K562 (cell line): ENCODE results near the gene CNGB1. TPM values are rescaled to one million over a fixed set of nuclear protein-coding genes. Genes with fewer than 3 reads are reported as not detected.
A peak's percentile ranks its signal among the peaks of the same experiment; 100 is the strongest.

Source experiments
- CC2D1A ChIP-seq: fragments of 450-650 bp; IDR thresholded peaks from 2 replicates; pipeline ENCODE4 v1.6.1; 2017; ENCODE audit warnings: mild to moderate bottlenecking
- CCNT2 ChIP-seq: IDR thresholded peaks from 2 replicates; pipeline ENCODE4 v1.6.1; 2011; ENCODE audit warnings: borderline replicate concordance, low read depth, mild to moderate bottlenecking, moderate library complexity, mixed read lengths, low read length; ENCODE audit not compliant: insufficient read length; ENCODE audit errors: extremely low read depth
- CHD2 ChIP-seq: IDR thresholded peaks from 2 replicates; pipeline ENCODE4 v1.6.1; 2011; ENCODE audit warnings: low read depth, low read length
- DIDO1 ChIP-seq: fragments of 450-650 bp; IDR thresholded peaks from 2 replicates; pipeline ENCODE4 v1.6.1; 2016; ENCODE audit warnings: low read depth, missing biosample characterization, missing genetic modification characterization
- DPF2 ChIP-seq: fragments of 450-650 bp; IDR thresholded peaks from 2 replicates; pipeline ENCODE4 v1.6.1; 2016
- EP400 ChIP-seq: fragments of 450-650 bp; IDR thresholded peaks from 2 replicates; pipeline ENCODE4 v1.6.1; 2017; ENCODE audit warnings: antibody characterized with exemption, mild to moderate bottlenecking, moderate library complexity
- EWSR1 ChIP-seq: fragments of 450-650 bp; IDR thresholded peaks from 2 replicates; pipeline ENCODE4 v1.6.1; 2018; ENCODE audit warnings: borderline replicate concordance, mild to moderate bottlenecking, low read depth, moderate library complexity; ENCODE audit not compliant: partially characterized antibody
- IFI16 ChIP-seq: fragments of 250-450 bp; sonication (Bioruptor Pico); IDR thresholded peaks from 2 replicates; pipeline ENCODE4 v2.1.2; 2022; ENCODE audit warnings: mild to moderate bottlenecking, inconsistent platforms
- KDM1A ChIP-seq, 2 experiments: fragments of 450-650 bp; IDR thresholded peaks; 2 replicates each; pipeline ENCODE4 v1.6.1; 2016; ENCODE audit warnings: mild to moderate bottlenecking in 2 of 2
- L3MBTL2 ChIP-seq: fragments of 450-650 bp; IDR thresholded peaks from 2 replicates; pipeline ENCODE4 v1.6.1; 2016; ENCODE audit warnings: mild to moderate bottlenecking, moderate library complexity
- MCM2 ChIP-seq: fragments of 450-650 bp; IDR thresholded peaks from 2 replicates; pipeline ENCODE4 v1.6.1; 2017; ENCODE audit warnings: low read depth, mild to moderate bottlenecking
- NFXL1 ChIP-seq: fragments of 450-650 bp; formaldehyde crosslinking; IDR thresholded peaks from 2 replicates; pipeline ENCODE4 v1.4.0; 2021; ENCODE audit warnings: mild to moderate bottlenecking
- RFX7 ChIP-seq: fragments of 250-450 bp; sonication (Bioruptor Pico); IDR thresholded peaks from 2 replicates; pipeline ENCODE4 v1.5.1; 2021; ENCODE audit warnings: mild to moderate bottlenecking
- SRSF9 ChIP-seq: fragments of 200-400 bp; formaldehyde crosslinking; IDR thresholded peaks from 2 replicates; pipeline ENCODE4 v1.6.1; 2017; ENCODE audit warnings: low read depth, low read length, borderline replicate concordance
- XRCC5 ChIP-seq: fragments of 200-400 bp; formaldehyde crosslinking; IDR thresholded peaks from 2 replicates; pipeline ENCODE4 v1.6.1; 2017; ENCODE audit warnings: low read depth, mild to moderate bottlenecking, low read length
- ZNF134 ChIP-seq: fragments of 250-450 bp; sonication (Bioruptor Pico); conservative IDR thresholded peaks from 2 replicates; pipeline ENCODE4 v1.4.0; 2020
- ZNF445 ChIP-seq: fragments of 250-450 bp; sonication (Bioruptor Pico); IDR thresholded peaks from 2 replicates; pipeline ENCODE4 v1.4.0; 2020; ENCODE audit warnings: low read depth, mild to moderate bottlenecking, moderate library complexity
- ZNF551 ChIP-seq: fragments of 250-450 bp; sonication (Bioruptor Pico); IDR thresholded peaks from 2 replicates; pipeline ENCODE4 v1.5.0; 2021; ENCODE audit warnings: mild to moderate bottlenecking, moderate library complexity
- ZNF764 ChIP-seq: fragments of 250-450 bp; sonication (Bioruptor Pico); IDR thresholded peaks from 2 replicates; pipeline ENCODE4 v1.4.0; 2020; ENCODE audit warnings: low read depth, mild to moderate bottlenecking, moderate library complexity
- polyA plus RNA-seq, 8 experiments: library from polyadenylated mRNA; depleted of rRNA in 4 of 8; stranded (reverse) in 5 of 8; unstranded in 3 of 8; fragments of >200 nt; fragmentation: Nextera tagmentation in 2 of 8; fragmentation: Illumina TruSeq in 1 of 8; extraction: Ambion mirVana in 2 of 8; extraction: Trizol in 1 of 8; gene quantifications; 2 replicates each; pipeline versions ENCODE4 v1.2.1 to v1.2.3, GENCODE V29; 2011 to 2014; ENCODE audit warnings: inconsistent platforms in 1 of 8, missing spikeins in 1 of 8
- total RNA-seq, 7 experiments: library from RNA; depleted of rRNA in 6 of 7; stranded (reverse); fragments of >200 nt in 6 of 7; fragmentation: Illumina TruSeq in 2 of 7; extraction: Trizol in 2 of 7; gene quantifications; 2 replicates each; pipeline versions ENCODE4 v1.2.1 to v1.2.3, GENCODE V29; 2011 to 2021; ENCODE audit warnings: low replicate concordance in 1 of 7
- TF ChIP-seq, protein P1 (sequence below): IDR thresholded peaks from 2 replicates; pipeline ENCODE4 v1.6.1; 2016; ENCODE audit warnings: missing genetic modification characterization, missing compliant biosample characterization
- TF ChIP-seq, protein P2 (sequence below): fragments of 450-650 bp; formaldehyde crosslinking; IDR thresholded peaks from 2 replicates; pipeline ENCODE4 v1.4.0; 2022; ENCODE audit warnings: missing genetic modification characterization
- TF ChIP-seq, protein P3 (sequence below): sonication (generic); formaldehyde crosslinking; IDR thresholded peaks from 2 replicates; pipeline ENCODE4 v1.8.0; 2023; ENCODE audit warnings: missing genetic modification reagents, mild to moderate bottlenecking, borderline replicate concordance

The CNGB1 gene
- total and polyA plus RNA-seq, 9 of the 15 experiments (the other 6 are each of a cell fraction or from before 2014, with no cell fraction given): not detected

DNA sequence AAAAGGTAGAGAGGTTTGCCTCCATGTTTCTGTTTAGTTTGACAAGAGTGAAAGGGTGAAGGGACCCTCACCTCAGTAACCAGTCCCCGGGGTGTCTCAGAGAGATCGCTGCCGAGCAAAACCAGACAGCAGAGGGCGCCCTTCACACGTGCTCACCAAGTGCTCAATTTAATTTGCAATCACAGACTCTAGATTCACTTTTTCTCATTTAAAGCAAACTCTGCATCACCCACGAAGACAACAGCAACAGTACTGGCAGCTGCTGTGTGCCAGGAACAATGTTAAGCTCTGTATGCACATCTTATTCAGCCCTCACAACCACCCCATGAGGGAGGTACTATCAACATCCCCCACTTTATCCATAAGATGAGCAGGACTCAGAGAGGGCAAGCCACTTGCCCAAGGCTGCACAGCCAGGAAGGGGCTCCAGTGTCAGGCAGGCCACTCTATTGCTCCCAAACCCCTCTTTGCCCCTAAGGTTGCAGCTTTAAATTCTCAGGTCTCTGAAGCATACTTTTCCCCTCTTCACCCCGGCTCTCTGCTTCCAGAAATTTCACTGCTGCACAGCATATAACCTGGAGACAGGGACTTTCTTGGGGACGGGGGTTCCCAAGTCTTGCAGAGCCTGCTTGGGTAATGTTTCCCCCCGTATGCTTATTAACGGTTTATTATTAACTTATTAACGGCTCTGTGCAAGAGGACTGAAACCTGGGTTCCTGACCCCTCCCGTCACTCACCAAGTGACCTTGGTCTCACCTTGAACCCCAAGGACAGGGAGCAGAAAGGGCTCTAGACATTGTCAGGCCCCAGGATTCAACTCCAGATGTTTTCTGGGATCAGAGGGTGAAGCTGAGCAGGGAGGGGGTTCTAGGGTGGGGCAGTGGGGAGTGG is 70.9 kb downstream of the CNGB1 start (continued):
- TF ChIP-seq, protein P1, sequence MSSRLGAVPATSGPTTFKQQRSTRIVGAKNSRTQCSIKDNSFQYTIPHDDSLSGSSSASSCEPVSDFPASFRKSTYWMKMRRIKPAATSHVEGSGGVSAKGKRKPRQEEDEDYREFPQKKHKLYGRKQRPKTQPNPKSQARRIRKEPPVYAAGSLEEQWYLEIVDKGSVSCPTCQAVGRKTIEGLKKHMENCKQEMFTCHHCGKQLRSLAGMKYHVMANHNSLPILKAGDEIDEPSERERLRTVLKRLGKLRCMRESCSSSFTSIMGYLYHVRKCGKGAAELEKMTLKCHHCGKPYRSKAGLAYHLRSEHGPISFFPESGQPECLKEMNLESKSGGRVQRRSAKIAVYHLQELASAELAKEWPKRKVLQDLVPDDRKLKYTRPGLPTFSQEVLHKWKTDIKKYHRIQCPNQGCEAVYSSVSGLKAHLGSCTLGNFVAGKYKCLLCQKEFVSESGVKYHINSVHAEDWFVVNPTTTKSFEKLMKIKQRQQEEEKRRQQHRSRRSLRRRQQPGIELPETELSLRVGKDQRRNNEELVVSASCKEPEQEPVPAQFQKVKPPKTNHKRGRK (tag): no peak
- TF ChIP-seq ZNF134 (CRISPR knock-in tag) (no peak), ZNF551 (CRISPR knock-in tag) (no peak), IFI16 (CRISPR knock-in tag) (no peak), CC2D1A (peak; percentile 57), RFX7 (CRISPR knock-in tag) (no peak), L3MBTL2 (no peak; the same call in 1 of the 2 replicates), SRSF9 (no peak), DIDO1 (tag) (no peak), CCNT2 (no peak), EP400 (no peak), ZNF445 (CRISPR knock-in tag) (no peak), ZNF764 (CRISPR knock-in tag) (no peak), DPF2 (no peak), MCM2 (no peak), NFXL1 (CRISPR knock-in tag) (no peak), KDM1A (IDR thresholded peaks at IDR 0.05) (peak; percentile 88 to 93), EWSR1 (no peak), CHD2 (no peak), XRCC5 (no peak)
- TF ChIP-seq, protein P2, sequence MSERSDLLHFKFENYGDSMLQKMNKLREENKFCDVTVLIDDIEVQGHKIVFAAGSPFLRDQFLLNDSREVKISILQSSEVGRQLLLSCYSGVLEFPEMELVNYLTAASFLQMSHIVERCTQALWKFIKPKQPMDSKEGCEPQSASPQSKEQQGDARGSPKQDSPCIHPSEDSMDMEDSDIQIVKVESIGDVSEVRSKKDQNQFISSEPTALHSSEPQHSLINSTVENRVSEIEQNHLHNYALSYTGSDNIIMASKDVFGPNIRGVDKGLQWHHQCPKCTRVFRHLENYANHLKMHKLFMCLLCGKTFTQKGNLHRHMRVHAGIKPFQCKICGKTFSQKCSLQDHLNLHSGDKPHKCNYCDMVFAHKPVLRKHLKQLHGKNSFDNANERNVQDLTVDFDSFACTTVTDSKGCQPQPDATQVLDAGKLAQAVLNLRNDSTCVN (CRISPR knock-in tag): no peak
- TF ChIP-seq, protein P3, sequence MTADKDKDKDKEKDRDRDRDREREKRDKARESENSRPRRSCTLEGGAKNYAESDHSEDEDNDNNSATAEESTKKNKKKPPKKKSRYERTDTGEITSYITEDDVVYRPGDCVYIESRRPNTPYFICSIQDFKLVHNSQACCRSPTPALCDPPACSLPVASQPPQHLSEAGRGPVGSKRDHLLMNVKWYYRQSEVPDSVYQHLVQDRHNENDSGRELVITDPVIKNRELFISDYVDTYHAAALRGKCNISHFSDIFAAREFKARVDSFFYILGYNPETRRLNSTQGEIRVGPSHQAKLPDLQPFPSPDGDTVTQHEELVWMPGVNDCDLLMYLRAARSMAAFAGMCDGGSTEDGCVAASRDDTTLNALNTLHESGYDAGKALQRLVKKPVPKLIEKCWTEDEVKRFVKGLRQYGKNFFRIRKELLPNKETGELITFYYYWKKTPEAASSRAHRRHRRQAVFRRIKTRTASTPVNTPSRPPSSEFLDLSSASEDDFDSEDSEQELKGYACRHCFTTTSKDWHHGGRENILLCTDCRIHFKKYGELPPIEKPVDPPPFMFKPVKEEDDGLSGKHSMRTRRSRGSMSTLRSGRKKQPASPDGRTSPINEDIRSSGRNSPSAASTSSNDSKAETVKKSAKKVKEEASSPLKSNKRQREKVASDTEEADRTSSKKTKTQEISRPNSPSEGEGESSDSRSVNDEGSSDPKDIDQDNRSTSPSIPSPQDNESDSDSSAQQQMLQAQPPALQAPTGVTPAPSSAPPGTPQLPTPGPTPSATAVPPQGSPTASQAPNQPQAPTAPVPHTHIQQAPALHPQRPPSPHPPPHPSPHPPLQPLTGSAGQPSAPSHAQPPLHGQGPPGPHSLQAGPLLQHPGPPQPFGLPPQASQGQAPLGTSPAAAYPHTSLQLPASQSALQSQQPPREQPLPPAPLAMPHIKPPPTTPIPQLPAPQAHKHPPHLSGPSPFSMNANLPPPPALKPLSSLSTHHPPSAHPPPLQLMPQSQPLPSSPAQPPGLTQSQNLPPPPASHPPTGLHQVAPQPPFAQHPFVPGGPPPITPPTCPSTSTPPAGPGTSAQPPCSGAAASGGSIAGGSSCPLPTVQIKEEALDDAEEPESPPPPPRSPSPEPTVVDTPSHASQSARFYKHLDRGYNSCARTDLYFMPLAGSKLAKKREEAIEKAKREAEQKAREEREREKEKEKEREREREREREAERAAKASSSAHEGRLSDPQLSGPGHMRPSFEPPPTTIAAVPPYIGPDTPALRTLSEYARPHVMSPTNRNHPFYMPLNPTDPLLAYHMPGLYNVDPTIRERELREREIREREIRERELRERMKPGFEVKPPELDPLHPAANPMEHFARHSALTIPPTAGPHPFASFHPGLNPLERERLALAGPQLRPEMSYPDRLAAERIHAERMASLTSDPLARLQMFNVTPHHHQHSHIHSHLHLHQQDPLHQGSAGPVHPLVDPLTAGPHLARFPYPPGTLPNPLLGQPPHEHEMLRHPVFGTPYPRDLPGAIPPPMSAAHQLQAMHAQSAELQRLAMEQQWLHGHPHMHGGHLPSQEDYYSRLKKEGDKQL (CRISPR knock-in tag): no peak
